ENCODE results near the gene GFOD2. TPM values are rescaled to one million over a fixed set of nuclear protein-coding genes. Genes with fewer than 3 reads are reported as not detected.

The GFOD2 gene
- polyA plus RNA-seq, 3 donors: 3.7 to 9.4 (median 3.8) TPM

GRCh38 chr16:67761924-67762323 lies 42.8 kb upstream of the GFOD2 start:
- Mint-ChIP-seq H3K9me3 (no peaks in the 10 kb centered on the region), H3K36me3 (peaks cover 40 to 49% of the 10 kb centered on the region in 2 donors), H3K4me3 (no peak overlapping the region), H3K4me1 (peaks cover 5% of the 10 kb centered on the region), H3K27me3 (ENCODE audit: low read depth in 3 of 3) (peaks cover 0 to 2% (median 0%) of the 10 kb centered on the region in 3 donors), H3K27ac (no peak overlapping the region)
- no peak overlapping the region for H3K4me2 ChIP-seq (replicated peaks; ENCODE audit: extremely low read depth, low read length, poor library complexity, severe bottlenecking)
- H3K27ac ChIP-seq (ENCODE audit: low read depth in 1 of 2, low read length in 2 of 2): no peak overlapping the region
- H3K36me3 ChIP-seq (replicated peaks in 1 of 2; ENCODE audit: control insufficient read depth in 1 of 2, insufficient read depth in 2 of 2, low read length in 2 of 2): peaks cover 28 to 64% of the 10 kb centered on the region in 2 donors
- H4K20me1 ChIP-seq (ENCODE audit: insufficient read depth, low read length): peaks cover 17% of the 10 kb centered on the region
- no peaks in the 10 kb centered on the region for H3K79me2 ChIP-seq (ENCODE audit: insufficient read depth, low read length)
- no peak overlapping the region for H2AFZ ChIP-seq (ENCODE audit: insufficient read depth, low read depth, low read length, poor library complexity, severe bottlenecking)
- no peaks in the 10 kb centered on the region for H3K27me3 ChIP-seq (ENCODE audit: control insufficient read depth in 2 of 2, insufficient read depth in 2 of 2, low read length in 2 of 2)
- no peak overlapping the region for H3K9ac ChIP-seq (ENCODE audit: insufficient read depth, low read length, poor library complexity, severe bottlenecking)
- H3K4me1 ChIP-seq (ENCODE audit: control insufficient read depth in 1 of 2, insufficient read depth in 2 of 2, low read length in 2 of 2): no peaks in the 10 kb centered on the region
- no peak for DNase-seq
- TF ChIP-seq CTCF (IDR thresholded peaks at IDR 0.05): no peak
- no peaks in the 10 kb centered on the region for H3K9me3 ChIP-seq (replicated peaks in 1 of 2; ENCODE audit: control insufficient read depth in 1 of 2, insufficient read depth in 1 of 2, low read length in 2 of 2)
- intact Hi-C loops (cut with micrococcal nuclease): no loop called here
- no peak overlapping the region for H3K4me3 ChIP-seq (replicated peaks in 1 of 3; ENCODE audit: low read depth in 2 of 3, low read length in 3 of 3)
- 100% methylated on average over 1 of the region's 1 CpG for WGBS (ENCODE audit: insufficient coverage)

- Histone ChIP-seq H2AFZ (ENCODE audit: insufficient read depth, low read depth, low read length, poor library complexity, severe bottlenecking) (no peak overlapping the region), H3K27ac (ENCODE audit: low read depth in 1 of 2, low read length in 2 of 2) (no peak overlapping the region), H3K4me2 (replicated peaks; ENCODE audit: extremely low read depth, low read length, poor library complexity, severe bottlenecking) (no peak overlapping the region), H3K9me3 (replicated peaks in 1 of 2; ENCODE audit: control insufficient read depth in 1 of 2, insufficient read depth in 1 of 2, low read length in 2 of 2) (no peaks in the 10 kb centered on the region), H4K20me1 (ENCODE audit: insufficient read depth, low read length) (peaks cover 17% of the 10 kb centered on the region), H3K4me3 (replicated peaks in 1 of 3; ENCODE audit: low read depth in 2 of 3, low read length in 3 of 3) (no peak overlapping the region), H3K9ac (ENCODE audit: insufficient read depth, low read length, poor library complexity, severe bottlenecking) (no peak overlapping the region), H3K79me2 (ENCODE audit: insufficient read depth, low read length) (no peaks in the 10 kb centered on the region), H3K4me1 (ENCODE audit: control insufficient read depth in 1 of 2, insufficient read depth in 2 of 2, low read length in 2 of 2) (no peaks in the 10 kb centered on the region), H3K36me3 (replicated peaks in 1 of 2; ENCODE audit: control insufficient read depth in 1 of 2, insufficient read depth in 2 of 2, low read length in 2 of 2) (peaks cover 22 to 54% of the 10 kb centered on the region in 2 donors), H3K27me3 (ENCODE audit: control insufficient read depth in 2 of 2, insufficient read depth in 2 of 2, low read length in 2 of 2) (no peaks in the 10 kb centered on the region)
- peaks cover 0 to 2% (median 0%) of the 10 kb centered on the region in 3 donors for H3K27me3 Mint-ChIP-seq (ENCODE audit: low read depth in 3 of 3)
- no peak for DNase-seq
- peaks cover 30 to 43% of the 10 kb centered on the region in 2 donors for H3K36me3 Mint-ChIP-seq
- TF ChIP-seq CTCF (IDR thresholded peaks at IDR 0.05): no peak
- no peak overlapping the region for H3K4me3 Mint-ChIP-seq
- 85% methylated on average over 4 of the region's 4 CpGs for WGBS (ENCODE audit: insufficient coverage)
- no peaks in the 10 kb centered on the region for H3K9me3 Mint-ChIP-seq
- peak overlapping the region in 1 of 7 donors; percentile 46 for H3K27ac Mint-ChIP-seq
- peaks cover 5% of the 10 kb centered on the region for H3K4me1 Mint-ChIP-seq
- intact Hi-C loops (cut with micrococcal nuclease): no loop called here
These were observed 41.8 kb upstream of the GFOD2 start for GRCh38 chr16:67760956-67761230.
